22Rv1 (cell line): ENCODE measurements around the gene SNAP25.

Experiments
- H3K27ac ChIP-seq: fragments of 450-650 bp; 2 replicates; pipeline ENCODE4 v1.5.1; 2017
- CTCF ChIP-seq: fragments of 450-650 bp; IDR thresholded peaks from 2 replicates; pipeline ENCODE4 v1.5.1; 2017; ENCODE audit warnings: mild to moderate bottlenecking
- ZFX ChIP-seq: fragments of 450-650 bp; IDR thresholded peaks from 2 replicates; pipeline ENCODE4 v1.6.1; 2017; ENCODE audit warnings: antibody characterized with exemption, borderline replicate concordance

The SNAP25 gene

DNA sequence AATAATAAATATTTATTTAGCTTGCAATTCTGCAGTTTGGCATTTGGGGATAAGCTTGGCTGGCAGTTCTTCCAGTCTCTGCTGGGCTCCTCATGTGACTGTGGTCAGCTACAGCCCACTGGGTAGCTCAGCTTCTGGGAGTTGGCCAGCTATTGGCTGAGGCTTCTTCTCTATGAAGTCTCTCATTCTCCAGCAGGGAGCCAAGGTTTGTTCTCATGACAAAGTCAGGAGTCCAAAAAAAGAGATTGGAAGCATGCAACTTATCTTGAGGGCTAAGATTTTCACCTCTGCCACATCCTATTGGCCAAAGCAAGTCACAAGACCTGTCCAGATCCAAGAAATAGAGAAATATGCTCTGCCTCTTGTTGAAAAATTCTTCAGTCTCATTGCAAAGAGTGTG is 94.6 kb downstream of the SNAP25 start:
- H3K27ac ChIP-seq, result no peak overlapping the region
- no peak for TF ChIP-seq ZFX
- no peak for TF ChIP-seq CTCF

GRCh38 chr20:10313701-10314100 is 95.1 kb downstream of the SNAP25 start:
- TF ChIP-seq ZFX (no peak), CTCF (no peak)
- no peak overlapping the region for H3K27ac ChIP-seq

DNA sequence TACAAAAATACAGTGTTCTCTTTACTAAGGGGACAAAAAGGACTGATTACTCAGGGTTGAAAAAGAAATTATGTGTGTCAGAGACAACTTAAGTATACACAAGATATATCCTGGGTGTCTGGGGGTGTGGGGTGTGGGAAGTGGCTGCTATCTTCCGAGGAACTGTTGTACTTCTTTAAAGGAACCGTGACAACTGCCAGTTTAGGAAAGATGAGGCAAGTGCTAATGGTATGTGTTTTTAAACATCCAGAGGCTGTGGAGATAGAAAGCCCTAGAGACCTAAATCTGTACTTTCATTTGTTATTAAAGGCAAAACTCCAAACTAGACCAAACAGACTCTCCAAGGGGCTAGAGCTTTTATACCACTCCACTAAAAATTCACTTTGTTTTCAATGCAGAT is 95.6 kb downstream of the SNAP25 start:
- TF ChIP-seq CTCF (no peak), ZFX (no peak)
- H3K27ac ChIP-seq, result no peak overlapping the region

GRCh38 chr20:10315138-10315537 is 96.5 kb downstream of the SNAP25 start:
- TF ChIP-seq ZFX, result no peak
- TF ChIP-seq CTCF, result no peak
- H3K27ac ChIP-seq, result no peak overlapping the region

- H3K27ac ChIP-seq, result no peak overlapping the region
- peak; percentile 52 for TF ChIP-seq CTCF
- TF ChIP-seq ZFX, result no peak
Measured at GRCh38 chr20:10316582-10316981, 98.0 kb downstream of the SNAP25 start.

GRCh38 chr20:10318291-10319024 is 99.8 kb downstream of the SNAP25 start:
- no peak overlapping the region for H3K27ac ChIP-seq

DNA sequence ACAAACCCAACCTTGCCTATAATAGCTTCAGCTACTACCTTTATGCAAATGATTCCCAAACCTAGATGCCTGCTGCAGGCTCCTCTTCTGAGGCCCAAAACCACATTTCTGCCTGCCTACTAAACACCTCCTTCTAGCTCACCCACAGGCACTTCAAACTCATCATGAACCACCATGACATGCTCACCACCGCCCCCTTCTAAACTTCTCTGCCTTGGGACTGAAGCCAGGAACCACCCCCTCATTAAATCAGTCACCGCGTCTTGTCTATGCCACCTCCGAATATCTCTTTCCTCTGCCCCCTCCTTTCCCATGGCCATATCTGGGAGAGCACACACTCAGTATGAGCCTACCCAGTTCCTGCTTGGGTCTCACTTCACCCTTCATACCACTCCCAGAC is 101.2 kb downstream of the SNAP25 start:
- no peak overlapping the region for H3K27ac ChIP-seq
- TF ChIP-seq CTCF (no peak), ZFX (no peak)

More at GRCh38 chr20:10318291-10319024, 99.8 kb downstream of the SNAP25 start:
- TF ChIP-seq CTCF (no peak), ZFX (no peak)
